ENCODE measurements around the gene COX7A2L.
"Not testable (repeated sequence)": the region's sequence is repeated elsewhere in the genome, so short reads cannot be mapped to it uniquely, and the experiment has no call there.

Gene COX7A2L

DNA sequence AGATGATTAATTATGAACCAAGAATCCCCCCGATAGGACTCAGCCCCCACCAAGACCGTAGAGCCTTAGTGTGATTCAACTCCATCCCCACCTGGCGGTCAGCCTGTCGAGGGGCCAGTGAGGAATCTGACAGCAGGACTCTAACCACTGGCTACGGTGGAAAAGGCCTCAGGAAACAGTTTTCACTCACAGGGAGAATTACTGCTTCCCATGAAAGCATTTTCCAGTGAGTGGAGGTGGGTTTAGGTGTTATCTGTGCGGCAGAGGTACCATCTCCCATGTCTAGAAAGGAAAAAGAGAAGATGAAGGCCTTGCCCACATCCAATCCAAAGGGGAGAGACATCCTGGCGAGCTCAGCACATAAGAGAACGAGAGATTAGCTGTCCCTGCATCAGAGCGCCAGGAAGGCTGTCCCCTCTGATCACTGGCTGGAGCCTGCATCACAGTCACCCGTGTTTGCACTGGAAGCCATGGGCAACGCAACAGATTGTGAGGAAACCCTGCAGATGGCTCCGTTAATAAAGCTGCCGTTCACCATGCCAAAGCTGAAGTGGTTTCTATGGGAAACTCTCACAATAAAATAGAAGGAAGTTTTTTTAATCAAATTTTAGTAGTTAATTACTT is 22.3 kb downstream of the COX7A2L start:
- DNase-seq: no peak

DNA sequence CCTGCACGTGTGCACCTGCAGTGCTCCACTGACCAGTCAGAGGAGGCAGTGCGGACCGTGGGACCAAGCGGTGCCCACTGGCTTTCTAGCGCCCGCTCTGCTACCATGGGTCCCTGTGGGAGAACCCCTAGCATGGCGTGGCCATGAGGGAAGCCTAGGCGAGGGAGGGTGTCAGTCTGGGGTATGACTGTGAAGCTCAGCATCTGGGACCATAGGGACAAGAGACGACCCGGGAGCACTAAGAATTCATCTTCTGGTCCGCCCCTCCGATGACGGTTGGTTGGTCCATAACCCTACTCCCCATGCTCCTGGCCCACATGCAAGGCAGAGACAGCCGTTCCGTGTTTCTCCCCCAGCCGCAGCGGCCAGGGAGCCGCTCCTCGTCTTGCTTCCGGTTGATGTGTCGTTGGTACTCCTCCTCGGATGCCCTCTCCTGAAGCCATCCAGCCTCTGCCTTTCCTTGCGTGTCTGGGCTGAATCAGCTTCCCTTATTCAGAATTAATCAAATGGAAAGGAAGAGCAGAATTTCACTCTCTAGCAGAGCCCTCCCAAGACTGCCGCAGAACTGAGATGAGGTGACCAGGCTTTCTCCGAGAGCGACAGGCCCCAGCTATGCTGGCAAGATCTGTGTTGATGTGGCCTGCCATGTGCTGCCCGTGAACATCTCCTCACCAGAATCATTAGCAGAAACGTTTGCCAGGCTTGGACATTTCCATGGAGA is 23.0 kb downstream of the COX7A2L start:
- no peak for DNase-seq

DNA sequence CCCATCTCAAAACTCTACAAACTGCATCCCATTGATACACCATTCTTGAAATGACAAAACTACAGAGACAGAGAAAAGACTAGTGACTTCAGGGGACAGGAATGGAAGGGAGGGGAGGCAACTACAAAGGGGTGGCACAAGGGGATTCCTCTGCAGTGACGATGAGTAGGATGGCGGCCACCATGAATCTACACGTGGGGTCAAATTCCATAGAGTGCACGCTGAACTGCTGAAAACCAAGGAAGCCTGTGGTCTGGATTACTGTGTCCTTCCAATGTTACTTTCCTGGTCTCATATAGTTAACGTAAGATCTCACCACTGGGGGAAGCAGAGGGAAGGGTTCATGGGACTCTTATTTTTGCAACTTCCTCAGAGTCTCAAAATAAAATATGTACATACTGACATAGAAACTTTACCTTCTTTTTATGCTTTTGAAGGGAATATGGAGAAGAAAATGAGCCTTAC is 23.6 kb downstream of the COX7A2L start:
- DNase-seq: no peak

DNA sequence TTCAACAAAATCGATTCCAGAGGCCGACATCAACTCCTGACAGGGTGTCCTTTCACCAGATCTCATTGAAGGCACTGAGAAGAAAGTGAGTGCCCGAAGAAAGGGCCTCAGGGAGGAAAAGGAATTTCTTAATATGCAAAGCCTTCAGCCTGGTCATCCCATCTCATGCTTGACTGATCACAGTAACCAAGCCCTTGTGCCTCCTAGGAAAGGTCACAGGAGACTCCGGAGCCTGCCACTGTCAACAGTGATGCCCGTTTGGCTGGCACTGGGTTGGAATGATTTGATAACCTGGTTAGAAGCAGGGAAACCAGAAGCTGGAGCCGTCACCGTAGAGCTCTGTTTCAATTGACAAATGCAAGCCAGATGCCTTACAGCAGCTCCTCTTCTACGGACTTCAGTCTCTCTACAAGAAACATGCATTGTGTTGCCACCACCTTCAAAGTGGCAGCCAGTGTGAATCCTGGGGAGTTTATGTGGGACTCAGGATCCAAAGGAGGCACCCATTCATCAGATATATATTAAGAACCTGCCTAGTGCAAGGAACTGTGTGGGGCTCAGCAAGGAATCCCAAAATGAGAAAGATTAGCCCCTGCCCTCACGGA is 24.6 kb downstream of the COX7A2L start:
- DNase-seq: no peak

DNA sequence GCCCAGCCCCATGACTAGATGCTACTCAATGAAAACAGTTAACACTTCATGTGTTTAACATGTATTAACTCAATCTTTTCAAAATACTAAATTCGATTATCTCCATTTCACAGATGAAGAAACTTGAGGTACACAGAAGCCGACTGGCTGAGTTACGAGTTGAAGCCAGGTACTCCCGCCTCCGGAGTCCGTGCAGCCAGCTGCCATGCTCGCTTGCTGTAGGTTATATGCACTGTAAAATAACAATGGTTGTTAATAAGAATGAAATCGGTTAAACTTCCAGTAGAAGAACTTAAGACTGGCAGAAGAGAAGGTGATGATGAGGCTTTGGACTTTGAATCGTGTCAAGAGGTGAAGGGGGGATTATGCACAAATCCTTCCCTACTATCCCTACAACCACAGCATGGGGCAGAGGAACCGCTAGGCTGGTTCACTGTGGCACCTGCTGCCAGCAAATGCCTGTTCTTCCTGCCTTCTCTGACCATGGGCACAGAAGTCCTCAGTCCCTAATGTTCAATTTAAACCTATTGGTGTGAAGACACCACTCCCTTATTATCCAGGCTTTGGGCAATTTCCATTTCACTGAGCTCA is 25.4 kb downstream of the COX7A2L start:
- no peak for DNase-seq

DNA sequence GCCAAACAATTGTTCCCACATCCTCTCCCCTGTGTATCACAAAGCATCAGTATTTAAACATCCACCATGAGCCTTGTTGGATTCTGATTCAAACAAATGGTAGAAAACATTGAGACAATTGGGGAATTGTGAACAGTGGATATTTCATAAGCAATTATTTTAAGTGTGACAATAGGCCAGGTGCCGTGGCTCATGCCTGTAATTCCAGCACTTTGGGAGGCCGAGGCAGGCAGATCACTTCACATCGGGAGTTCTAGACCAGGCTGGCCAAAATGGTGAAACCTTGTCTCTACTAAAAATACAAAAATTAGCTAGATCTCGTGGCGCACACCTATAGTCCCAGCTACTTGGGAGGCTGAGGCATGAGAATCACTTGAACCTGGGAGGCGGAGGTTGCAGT is 26.2 kb downstream of the COX7A2L start:
- not testable (repeated sequence) for DNase-seq

DNA sequence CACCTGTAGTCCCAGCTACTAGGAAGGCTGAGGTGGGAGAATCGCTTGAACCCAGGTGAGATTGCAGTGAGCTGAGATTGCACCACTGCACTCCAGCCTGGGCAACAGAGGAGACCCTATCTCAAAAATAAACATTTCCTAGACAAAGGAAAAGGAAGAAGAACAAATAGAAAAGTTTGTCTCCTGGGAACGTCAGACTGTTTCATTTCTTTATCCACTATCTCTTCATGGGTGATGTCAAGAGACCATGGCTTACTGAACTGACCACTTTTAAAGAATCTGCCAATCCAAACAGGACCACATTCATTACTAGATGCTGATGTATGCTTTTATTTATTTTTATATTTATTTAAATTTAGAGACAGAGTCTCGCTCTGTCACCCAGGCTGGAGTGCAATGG is 26.8 kb downstream of the COX7A2L start:
- no peak for DNase-seq

DNA sequence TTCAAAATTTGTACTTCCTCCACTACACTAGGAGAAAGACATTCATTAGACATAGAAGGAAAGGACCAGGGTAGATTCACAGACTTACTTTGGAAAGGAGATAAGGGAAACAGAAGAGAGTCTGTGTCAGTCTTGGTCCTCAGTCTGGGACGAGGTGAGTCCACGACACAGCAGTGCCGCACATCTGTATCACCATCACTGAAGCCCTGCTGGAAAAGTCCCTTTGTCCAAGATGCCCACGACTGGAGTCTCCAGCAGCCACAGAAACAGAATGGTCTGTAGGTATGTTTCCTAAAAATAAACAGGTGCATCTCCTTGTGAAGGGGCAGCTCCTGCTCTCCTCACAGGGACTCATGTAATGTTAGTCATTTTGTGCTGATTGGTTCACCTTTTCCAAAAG is 27.4 kb downstream of the COX7A2L start:
- no peak for DNase-seq

DNA sequence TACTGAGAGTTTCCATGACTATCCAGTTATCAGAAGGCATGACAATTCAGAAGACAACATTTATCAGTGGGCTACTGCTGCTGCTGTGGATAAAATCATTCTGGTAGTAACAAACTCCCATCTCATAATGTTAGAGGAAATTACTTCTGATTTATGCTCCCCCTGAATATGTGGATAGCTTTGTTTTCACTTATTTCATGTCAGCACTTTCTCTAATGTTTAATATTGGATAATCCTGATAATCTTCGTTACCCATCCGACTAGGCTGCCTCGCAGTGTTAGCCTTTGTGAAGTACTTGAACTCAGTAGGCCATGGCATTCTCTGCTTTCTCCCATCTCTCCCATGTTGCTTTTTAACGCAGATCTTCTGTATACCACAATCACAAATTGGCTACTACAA is 28.4 kb downstream of the COX7A2L start:
- DNase-seq: no peak

DNA sequence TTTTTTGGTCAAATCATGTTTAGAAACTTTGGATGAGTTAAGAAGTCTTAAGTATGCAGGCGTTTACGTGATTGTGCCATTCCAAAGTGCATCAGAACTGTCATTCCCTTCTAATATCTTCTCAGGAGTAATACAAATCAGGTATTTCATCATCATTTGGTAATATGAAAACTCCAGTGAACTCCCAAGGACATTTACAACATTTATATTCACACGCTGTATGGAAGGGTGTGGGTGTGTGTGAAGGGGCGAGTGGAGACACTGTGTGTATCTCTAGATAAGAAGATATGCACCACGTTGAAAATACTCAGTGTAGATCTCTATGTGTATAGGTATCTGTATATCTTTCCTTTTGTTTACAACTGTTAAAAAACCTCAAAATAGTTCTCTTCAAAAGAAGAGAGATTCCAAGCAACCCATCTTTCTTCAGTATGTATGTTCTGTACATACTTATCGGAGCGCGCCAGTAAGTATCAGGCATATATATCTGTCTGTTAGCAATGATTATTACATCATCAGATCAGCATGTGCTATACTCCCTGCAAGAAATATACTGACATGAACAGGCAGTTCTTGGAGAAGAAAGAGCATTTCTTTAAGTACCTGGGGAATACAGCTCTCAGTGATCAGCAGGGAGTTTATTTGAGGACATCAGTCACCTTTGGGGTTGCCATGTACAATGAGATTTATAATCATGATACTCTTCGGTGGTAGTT is 29.3 kb downstream of the COX7A2L start:
- no peak for DNase-seq

DNA sequence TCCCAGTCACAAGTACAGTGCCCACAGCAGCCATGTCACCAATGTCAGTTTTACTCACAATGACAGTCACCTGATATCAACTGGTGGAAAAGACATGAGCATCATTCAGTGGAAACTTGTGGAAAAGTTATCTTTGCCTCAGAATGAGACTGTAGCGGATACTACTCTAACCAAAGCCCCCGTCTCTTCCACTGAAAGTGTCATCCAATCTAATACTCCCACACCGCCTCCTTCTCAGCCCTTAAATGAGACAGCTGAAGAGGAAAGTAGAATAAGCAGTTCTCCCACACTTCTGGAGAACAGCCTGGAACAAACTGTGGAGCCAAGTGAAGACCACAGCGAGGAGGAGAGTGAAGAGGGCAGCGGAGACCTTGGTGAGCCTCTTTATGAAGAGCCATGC is 31.3 kb downstream of the COX7A2L start:
- no peak for DNase-seq

DNA sequence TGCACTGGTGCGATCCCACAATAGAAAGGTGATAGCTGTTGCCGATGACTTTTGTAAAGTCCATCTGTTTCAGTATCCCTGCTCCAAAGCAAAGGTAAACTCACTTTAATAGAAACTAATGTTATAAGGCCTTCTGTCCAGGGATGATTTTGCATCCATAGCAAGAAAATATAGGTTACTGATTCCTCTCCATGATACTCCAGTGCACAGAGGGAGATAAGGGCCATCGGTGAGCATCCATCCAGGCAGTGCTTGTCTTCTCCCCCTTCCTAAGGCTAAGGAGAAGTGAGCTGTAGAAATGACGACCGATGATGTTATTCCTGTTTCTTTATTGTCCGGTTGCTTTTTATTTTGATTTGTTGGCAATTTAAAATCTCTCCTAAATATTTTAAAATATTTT is 32.1 kb downstream of the COX7A2L start:
- DNase-seq: no peak

DNA sequence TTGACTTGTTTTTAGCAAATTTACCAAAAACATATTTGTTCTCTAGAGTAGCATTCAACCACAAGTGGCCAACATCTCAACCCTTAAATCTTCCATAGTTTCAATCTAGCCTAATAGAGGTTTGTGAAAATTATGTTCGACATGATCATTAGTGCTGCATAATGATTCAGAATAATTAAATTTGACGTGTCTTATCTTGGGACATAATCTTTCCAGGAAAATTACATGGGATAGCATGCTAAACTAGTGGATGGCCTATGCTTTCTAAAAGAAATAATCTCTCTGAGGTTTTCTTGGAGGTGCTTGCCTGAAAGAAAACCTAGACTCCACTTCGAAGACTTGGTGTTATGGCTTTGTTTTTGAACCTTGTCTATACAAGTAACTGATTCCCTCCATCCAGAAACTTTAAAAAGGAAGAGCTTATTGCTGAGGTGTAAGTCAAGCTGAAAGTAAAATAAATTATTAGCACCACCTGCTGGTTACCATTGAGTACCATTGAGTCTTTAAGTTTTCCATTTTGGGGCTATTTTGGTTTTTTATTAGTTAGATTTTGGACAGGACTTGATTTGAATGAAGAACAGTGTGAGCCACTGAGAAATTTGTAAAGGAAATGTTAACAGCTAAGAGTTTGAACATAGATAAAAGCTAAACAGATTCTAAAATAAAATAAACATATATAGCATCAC is 32.7 kb downstream of the COX7A2L start:
- DNase-seq: no peak

DNA sequence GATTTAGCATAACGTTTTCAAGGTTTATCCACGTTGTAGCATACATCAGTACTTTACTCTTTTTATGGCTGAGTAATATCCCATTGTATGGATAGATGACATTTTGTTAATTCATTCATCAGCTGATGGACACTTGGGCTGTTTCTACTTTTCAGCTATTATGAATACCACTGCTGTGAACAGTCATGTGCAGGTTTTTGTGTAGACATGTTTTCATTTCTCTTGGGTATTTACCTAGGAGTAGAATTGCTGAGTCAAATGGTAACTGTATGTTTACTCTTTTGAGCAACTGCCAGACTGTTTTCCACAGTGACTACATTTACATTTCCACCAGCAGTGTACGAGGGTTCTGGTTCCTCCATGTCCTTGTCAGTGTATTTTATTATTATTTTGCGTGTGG is 33.9 kb downstream of the COX7A2L start:
- DNase-seq: no peak

DNA sequence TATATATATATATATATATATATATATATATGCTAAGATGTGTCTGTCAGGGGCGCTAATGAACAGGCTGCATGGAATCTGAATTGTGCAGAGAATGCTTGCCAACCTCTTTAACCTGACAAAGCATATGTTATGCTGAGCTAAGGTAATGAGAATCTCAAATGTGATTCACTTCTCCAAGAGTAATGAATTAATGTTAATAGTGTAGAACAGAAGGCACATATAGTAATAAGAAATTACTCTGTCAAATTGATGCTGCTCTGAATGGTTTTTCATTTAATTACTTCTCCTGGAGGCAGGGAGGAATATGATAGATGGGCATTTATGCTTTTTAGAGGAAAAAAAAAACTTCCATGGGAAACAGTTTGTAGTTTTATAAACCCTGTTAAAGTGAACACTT is 35.4 kb downstream of the COX7A2L start:
- DNase-seq: no peak

DNA sequence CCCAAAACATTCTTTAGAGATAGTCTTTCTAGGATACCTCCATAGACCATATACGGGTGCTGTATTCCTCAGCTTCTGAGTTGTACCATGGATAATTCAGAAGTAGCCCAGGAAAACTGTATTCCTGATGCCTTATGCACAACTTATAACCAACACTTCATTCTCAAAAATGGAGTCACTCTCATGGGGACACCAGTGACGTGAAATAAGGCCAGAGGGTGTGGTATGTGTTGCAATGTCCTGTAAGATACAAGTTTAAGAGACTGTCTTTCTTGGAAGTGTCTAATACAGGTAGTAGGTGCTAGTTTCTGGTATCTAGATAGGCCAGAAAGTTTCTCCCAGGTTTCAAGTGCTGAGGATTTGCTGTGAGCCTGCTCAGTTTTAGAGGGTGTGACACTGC is 36.1 kb downstream of the COX7A2L start:
- DNase-seq: no peak

DNA sequence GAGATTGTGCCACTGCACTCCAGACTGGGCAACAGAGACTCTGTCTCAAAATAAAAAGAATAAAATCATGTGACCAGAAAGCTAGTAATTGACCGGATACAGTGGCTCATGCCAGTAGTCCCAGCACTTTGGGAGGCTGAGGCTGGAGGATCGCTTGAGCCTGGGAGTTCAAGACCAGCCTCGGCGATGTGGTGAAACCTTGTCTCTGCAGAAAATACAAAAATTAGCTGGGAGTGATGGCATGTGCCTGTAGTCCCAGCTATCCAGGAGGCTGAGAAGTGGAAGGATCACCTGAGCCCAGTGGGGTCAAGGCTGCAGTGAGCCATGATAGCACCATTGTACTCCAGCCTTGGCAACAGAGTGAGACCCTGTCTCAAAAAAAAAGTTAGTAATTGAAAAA is 36.8 kb downstream of the COX7A2L start:
- no peak for DNase-seq

DNA sequence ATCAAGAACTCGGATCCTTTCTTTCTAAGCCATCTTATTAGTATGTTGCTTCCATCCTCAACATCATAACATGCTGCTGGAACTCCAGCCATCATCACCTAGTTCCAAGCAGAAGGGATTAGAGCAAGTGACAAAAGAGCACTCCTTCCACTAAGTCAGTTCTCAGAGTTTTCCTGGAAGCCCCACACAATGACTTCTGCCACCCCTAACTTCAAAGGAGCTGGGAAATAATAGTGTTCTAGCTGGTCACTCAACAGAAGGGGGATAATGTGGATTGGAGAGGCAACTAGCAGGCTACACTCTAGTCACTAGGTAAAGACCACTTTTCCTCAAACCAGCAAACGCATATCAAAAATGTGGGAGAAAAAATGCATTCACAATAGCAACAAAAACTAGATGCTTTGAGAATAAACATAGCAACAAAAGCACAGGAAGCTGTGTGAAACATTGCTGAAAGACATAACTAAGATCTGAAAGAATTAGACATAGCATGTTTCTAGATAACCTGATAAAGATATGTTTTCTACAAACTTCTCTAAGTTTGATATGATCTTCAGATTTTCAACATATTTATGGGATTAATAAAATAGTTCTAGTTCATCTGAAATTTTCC is 39.5 kb downstream of the COX7A2L start:
- no peak for DNase-seq

DNA sequence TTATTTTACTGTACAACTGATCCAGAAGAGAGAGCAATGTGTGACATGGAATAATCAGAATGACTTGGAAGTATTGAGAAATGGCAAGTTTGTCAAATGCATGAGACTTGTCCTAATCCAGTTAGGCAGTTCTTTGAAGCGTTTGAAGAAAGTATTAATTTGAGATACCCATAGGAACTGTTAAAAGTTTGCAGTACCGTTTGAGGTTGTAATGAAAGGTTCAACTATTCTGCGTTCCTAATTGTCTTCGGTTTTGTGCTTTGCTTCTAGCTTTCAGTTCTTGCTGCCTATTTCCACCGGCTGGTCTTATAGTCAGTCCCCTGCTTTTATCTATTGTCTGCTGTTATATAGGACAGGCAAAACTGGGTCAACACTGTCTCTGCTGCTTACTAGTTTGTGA is 41.8 kb downstream of the COX7A2L start:
- DNase-seq: no peak

DNA sequence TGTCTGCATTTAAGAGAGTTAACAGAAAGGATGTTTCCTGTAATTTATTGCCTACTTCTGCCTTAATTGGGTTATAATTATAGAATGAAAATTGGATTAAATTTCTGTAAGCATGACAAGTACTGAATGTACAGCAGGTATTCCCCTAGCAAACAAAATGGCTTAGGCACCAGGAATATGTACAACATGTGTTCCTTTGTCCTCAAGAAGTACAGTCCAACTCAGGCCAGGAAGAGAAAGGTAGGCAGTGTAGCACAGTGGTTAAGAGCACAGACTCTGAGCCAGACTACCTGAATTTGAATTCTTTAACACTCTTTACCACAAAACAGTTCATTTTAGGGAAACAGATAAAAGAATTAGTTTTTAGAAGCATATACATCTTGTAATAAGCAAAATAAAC is 43.1 kb downstream of the COX7A2L start:
- no peak for DNase-seq

DNA sequence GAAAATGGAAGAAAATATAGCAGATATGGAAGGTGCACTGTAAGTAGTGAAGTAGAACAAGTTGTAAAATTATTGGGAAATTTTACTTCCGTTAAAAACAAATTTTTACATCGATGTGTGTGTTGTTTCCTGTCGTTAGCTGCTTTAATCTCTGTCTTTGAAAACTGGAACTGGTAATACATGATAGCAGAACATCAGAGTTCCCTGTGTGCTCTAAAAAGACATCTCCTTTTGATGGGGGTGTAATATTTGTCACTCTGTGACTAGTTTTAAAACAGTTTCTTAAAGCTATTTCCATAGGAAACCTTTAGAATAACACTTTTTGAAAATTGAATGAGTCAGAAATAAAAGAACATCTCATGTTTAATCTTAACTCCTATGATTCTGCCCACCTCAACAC is 43.5 kb downstream of the COX7A2L start:
- no peak for DNase-seq

DNA sequence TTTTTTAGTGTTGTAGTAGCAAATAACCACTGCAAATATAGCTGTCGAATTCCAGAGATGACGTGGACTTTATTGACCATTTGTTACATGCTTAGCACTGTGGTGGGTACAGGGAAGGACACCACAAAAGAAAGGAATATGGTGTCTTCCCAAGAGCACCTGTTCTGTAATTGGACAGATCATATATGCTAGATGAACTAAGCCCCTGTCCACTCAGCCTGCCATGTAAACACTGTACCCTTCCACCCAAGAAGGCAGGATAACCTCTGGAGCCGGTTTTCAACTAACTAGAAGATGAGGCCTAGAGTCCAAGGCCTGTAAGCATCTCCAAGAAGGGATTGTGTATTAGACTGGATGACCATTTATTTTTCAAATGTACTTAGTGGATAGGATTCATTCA is 44.1 kb downstream of the COX7A2L start:
- DNase-seq: no peak

All from stimulated activated CD4-positive, alpha-beta T cell treated with anti-CD3 and anti-CD28 coated beads, Interleukin-4, amount 100 ng/mL, for 4 hours (primary cell).